ENCODE results near the gene RPUSD1.

GRCh38 chr16:756428-756827, 31.8 kb downstream of the RPUSD1 start:
- TF ChIP-seq POLR2A (IDR thresholded peaks at IDR 0.05), result no peak
- TF ChIP-seq CTCF (IDR thresholded peaks at IDR 0.05), result no peak
- no peak for TF ChIP-seq POLR2AphosphoS5 (IDR thresholded peaks at IDR 0.05)
- TF ChIP-seq EP300 (IDR thresholded peaks at IDR 0.05), result no peak

Measured in sigmoid colon (tissue), 4 donors.